Testis (tissue), 2 donors: ENCODE results near the gene KRTAP5-9.

Source experiments
- POLR2A ChIP-seq: fragments of 450-650 bp; IDR thresholded peaks from one replicate; pipeline ENCODE4 v1.6.1; 2017; ENCODE audit warnings: antibody characterized with exemption, mild to moderate bottlenecking, moderate library complexity
- TF ChIP-seq, protein P1 (sequence below), 3 experiments: fragments of 450-650 bp in 2 of 3; fragments of 200-600 bp in 1 of 3; sonication (generic) in 1 of 3; IDR thresholded peaks; one replicate each; pipeline ENCODE4 v1.5.1; 2016 to 2019; ENCODE audit warnings: antibody characterized with exemption in 3 of 3, mild to moderate bottlenecking in 2 of 3, moderate library complexity in 1 of 3

DNA sequence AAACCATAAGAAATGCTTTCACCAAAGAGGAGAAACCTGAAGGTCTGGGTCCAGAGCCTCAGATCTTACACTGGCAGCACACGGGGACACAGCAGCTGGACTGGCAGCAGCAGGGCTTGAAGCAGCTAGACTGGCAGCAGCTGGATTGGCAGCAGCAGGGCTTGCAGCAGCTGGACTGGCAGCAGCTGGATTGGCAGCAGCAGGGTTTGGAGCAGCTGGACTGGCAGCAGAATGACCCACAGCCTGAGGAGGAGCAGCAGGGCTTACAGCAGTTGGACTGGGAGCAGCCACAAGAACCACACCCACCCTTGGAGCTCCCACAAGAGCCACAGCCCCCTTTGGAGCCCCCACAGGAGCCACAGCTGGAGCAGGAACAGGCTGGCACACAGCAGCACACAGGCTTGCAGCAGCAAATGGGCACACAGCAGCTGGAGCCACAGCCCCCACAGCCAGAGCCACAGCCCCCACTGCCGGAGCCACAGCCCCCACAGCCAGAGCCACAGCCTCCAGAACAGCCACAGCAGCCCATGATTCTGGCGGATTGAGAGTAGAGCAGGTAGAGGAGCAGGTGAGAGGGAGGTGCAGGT is 34.2 kb downstream of the KRTAP5-9 start, which contains the start of gene KRTAP5-11:
- TF ChIP-seq, protein P1, sequence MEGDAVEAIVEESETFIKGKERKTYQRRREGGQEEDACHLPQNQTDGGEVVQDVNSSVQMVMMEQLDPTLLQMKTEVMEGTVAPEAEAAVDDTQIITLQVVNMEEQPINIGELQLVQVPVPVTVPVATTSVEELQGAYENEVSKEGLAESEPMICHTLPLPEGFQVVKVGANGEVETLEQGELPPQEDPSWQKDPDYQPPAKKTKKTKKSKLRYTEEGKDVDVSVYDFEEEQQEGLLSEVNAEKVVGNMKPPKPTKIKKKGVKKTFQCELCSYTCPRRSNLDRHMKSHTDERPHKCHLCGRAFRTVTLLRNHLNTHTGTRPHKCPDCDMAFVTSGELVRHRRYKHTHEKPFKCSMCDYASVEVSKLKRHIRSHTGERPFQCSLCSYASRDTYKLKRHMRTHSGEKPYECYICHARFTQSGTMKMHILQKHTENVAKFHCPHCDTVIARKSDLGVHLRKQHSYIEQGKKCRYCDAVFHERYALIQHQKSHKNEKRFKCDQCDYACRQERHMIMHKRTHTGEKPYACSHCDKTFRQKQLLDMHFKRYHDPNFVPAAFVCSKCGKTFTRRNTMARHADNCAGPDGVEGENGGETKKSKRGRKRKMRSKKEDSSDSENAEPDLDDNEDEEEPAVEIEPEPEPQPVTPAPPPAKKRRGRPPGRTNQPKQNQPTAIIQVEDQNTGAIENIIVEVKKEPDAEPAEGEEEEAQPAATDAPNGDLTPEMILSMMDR (IDR thresholded peaks at IDR 0.05): no peak
- no peak for TF ChIP-seq POLR2A
